ENCODE measurements around the gene APBA2. TPM values are rescaled to one million over a fixed set of nuclear protein-coding genes. Genes with fewer than 3 reads are reported as not detected.

APBA2 gene
- total RNA-seq, 1 donor from 2014 or later, result 4.2 TPM

GRCh38 chr15:29135702-29136646, 250.2 kb downstream of the APBA2 start:
- H3K4me3 ChIP-seq (ENCODE audit: low read length in 3 of 3), result no peak overlapping the region
- H3K9me3 ChIP-seq (ENCODE audit: control insufficient read depth in 3 of 3, low read length in 3 of 3), result no peaks in the 10 kb centered on the region
- H3K9ac ChIP-seq (ENCODE audit: low read depth in 1 of 3, low read length in 3 of 3), result no peak overlapping the region
- no peaks in the 10 kb centered on the region for H3K4me1 ChIP-seq (ENCODE audit: control insufficient read depth in 3 of 3, insufficient read depth in 3 of 3, low read length in 3 of 3)
- no peak overlapping the region for H3K27ac ChIP-seq (ENCODE audit: low read depth, low read length)
- no peaks in the 10 kb centered on the region for H3K36me3 ChIP-seq (ENCODE audit: control insufficient read depth in 3 of 3, insufficient read depth in 3 of 3, low read length in 3 of 3)
- peaks cover 22 to 37% (median 27%) of the 10 kb centered on the region in 3 donors for H3K27me3 ChIP-seq (ENCODE audit: control insufficient read depth in 3 of 3, insufficient read depth in 3 of 3, low read length in 3 of 3)

GRCh38 chr15:29138260-29138659, 252.5 kb downstream of the APBA2 start:
- Histone ChIP-seq H3K27me3 (ENCODE audit: control insufficient read depth in 3 of 3, insufficient read depth in 3 of 3, low read length in 3 of 3) (peaks cover 25 to 46% (median 40%) of the 10 kb centered on the region in 3 donors), H3K9ac (ENCODE audit: low read depth in 1 of 3, low read length in 3 of 3) (no peak overlapping the region), H3K4me3 (ENCODE audit: low read length in 3 of 3) (no peak overlapping the region), H3K27ac (ENCODE audit: low read depth, low read length) (no peak overlapping the region), H3K4me1 (ENCODE audit: control insufficient read depth in 3 of 3, insufficient read depth in 3 of 3, low read length in 3 of 3) (no peaks in the 10 kb centered on the region), H3K9me3 (ENCODE audit: control insufficient read depth in 3 of 3, low read length in 3 of 3) (no peaks in the 10 kb centered on the region), H3K36me3 (ENCODE audit: control insufficient read depth in 3 of 3, insufficient read depth in 3 of 3, low read length in 3 of 3) (no peaks in the 10 kb centered on the region)

DNA sequence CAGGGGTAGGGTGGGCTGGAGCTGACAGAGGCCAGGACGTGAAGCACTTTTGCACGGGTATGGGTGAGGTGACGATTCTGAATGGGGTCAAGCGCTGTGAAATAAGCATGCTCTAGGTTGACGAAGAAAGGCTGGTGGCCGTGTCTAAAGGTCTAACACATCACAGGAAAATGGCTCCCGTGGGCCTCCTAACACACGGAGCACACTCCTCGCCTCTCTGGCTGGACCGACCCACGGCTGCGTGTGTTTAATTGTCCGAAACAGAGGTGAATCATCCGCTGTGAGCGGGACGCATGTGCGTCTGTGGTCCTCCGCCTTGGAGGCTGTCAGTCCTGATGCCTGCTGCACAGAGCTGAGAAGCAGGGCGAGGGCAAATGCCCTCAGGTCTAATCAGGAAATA, 253.3 kb downstream of the APBA2 start:
- H3K27ac ChIP-seq (ENCODE audit: low read depth, low read length), result no peak overlapping the region
- no peak overlapping the region for H3K9ac ChIP-seq (ENCODE audit: low read depth in 1 of 3, low read length in 3 of 3)
- no peak overlapping the region for H3K4me3 ChIP-seq (ENCODE audit: low read length in 3 of 3)
- H3K9me3 ChIP-seq (ENCODE audit: control insufficient read depth in 3 of 3, low read length in 3 of 3), result no peaks in the 10 kb centered on the region
- peaks cover 25 to 44% (median 40%) of the 10 kb centered on the region in 3 donors for H3K27me3 ChIP-seq (ENCODE audit: control insufficient read depth in 3 of 3, insufficient read depth in 3 of 3, low read length in 3 of 3)
- H3K4me1 ChIP-seq (ENCODE audit: control insufficient read depth in 3 of 3, insufficient read depth in 3 of 3, low read length in 3 of 3), result no peaks in the 10 kb centered on the region
- H3K36me3 ChIP-seq (ENCODE audit: control insufficient read depth in 3 of 3, insufficient read depth in 3 of 3, low read length in 3 of 3), result no peaks in the 10 kb centered on the region

- Histone ChIP-seq H3K4me3 (ENCODE audit: low read length in 3 of 3) (no peak overlapping the region), H3K9ac (ENCODE audit: low read depth in 1 of 3, low read length in 3 of 3) (no peak overlapping the region), H3K27me3 (ENCODE audit: control insufficient read depth in 3 of 3, insufficient read depth in 3 of 3, low read length in 3 of 3) (peaks cover 25 to 44% (median 40%) of the 10 kb centered on the region in 3 donors)
Observed at GRCh38 chr15:29139540-29140459, 254.0 kb downstream of the APBA2 start.

DNA sequence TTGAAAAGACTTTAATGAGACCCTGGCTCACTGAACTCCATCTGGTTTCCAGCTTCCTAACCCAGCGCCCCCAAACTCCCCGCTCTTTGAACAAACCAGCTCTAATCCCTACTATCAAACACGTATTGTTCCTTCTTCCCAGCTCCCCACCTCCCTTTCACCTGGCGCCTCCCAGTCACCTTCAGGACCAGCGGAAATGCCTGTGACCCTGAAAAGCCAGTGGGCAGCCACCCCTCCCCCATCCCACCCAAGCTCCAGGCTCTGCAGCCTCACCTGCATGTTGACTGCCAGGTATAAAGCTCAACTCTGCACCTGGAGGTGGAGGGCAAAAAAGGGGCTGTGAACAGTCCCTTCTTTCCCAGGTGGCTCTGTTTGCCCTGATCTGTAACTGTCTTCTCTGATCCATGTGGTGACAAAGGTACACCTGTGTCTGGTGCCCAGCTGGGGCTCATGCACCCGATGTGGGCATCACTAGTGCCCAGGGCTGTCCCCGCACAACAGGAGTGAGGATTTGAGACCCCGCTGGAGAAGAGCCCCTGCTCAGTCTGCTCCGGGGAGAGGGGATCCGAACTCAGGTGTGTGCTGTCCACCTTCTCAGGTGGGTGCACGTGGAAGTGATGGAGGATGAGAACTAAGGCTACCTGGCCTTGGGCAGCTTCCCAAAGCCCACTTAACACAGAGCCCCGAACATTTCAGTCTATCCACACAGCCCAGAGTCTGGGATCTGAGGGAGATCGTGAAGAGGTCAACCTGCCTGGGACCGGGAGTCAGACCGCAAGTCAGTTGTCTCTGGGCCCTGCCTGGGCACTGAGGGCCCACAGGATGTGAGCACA, 254.9 kb downstream of the APBA2 start:
- Histone ChIP-seq H3K9ac (ENCODE audit: low read depth in 1 of 3, low read length in 3 of 3) (no peak overlapping the region), H3K27ac (ENCODE audit: low read depth, low read length) (no peak overlapping the region), H3K9me3 (ENCODE audit: control insufficient read depth in 3 of 3, low read length in 3 of 3) (no peaks in the 10 kb centered on the region), H3K4me1 (ENCODE audit: control insufficient read depth in 3 of 3, insufficient read depth in 3 of 3, low read length in 3 of 3) (no peaks in the 10 kb centered on the region), H3K27me3 (ENCODE audit: control insufficient read depth in 3 of 3, insufficient read depth in 3 of 3, low read length in 3 of 3) (peaks cover 25 to 44% (median 40%) of the 10 kb centered on the region in 3 donors), H3K36me3 (ENCODE audit: control insufficient read depth in 3 of 3, insufficient read depth in 3 of 3, low read length in 3 of 3) (no peaks in the 10 kb centered on the region), H3K4me3 (ENCODE audit: low read length in 3 of 3) (no peak overlapping the region)

More at GRCh38 chr15:29139540-29140459, 254.0 kb downstream of the APBA2 start:
- H3K36me3 ChIP-seq (ENCODE audit: control insufficient read depth in 3 of 3, insufficient read depth in 3 of 3, low read length in 3 of 3), result no peaks in the 10 kb centered on the region
- no peaks in the 10 kb centered on the region for H3K4me1 ChIP-seq (ENCODE audit: control insufficient read depth in 3 of 3, insufficient read depth in 3 of 3, low read length in 3 of 3)
- H3K27ac ChIP-seq (ENCODE audit: low read depth, low read length), result no peak overlapping the region
- H3K9me3 ChIP-seq (ENCODE audit: control insufficient read depth in 3 of 3, low read length in 3 of 3), result no peaks in the 10 kb centered on the region

DNA sequence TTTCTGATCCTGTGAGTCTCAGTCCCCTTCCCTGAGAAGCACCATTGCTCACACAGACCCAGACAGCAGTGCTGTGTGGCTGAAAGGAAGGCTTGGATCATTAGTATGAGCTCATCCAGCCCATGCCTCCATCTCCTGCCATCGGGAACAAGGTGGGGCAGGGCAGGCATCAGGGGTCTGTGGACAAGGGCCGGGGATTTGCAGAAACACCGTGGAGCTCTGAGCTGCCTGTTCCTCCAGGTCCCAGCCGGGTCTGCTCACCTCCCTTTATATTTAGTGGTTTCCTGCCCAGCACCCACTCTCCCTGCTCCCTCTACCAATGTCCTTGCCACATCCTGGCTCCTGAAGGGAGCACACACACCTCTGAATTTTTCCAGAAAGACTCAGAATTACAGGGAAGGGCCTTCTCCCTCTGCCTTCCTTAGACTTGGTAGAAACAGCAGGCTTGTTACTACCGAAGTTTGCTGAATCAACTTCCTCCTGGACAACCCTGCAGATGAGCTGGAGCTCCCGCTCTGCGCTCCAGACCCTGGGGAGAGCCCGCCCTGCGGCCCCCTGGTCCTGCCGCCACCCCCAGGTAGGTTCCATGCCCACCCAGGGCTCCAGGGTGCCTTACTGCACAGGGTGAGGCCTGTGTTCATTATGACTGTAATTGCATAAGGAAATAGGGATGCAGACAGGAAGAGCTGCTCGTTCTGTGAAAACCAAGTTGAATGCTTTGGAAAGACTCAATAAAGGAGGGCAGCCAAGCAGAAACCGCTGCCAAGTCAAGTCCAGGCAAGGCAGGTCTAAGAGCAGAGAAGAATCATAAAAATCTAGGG, 255.7 kb downstream of the APBA2 start:
- Histone ChIP-seq H3K27ac (ENCODE audit: low read depth, low read length) (no peak overlapping the region), H3K27me3 (ENCODE audit: control insufficient read depth in 3 of 3, insufficient read depth in 3 of 3, low read length in 3 of 3) (peaks cover 25 to 40% (median 40%) of the 10 kb centered on the region in 3 donors), H3K4me1 (ENCODE audit: control insufficient read depth in 3 of 3, insufficient read depth in 3 of 3, low read length in 3 of 3) (no peaks in the 10 kb centered on the region), H3K9me3 (ENCODE audit: control insufficient read depth in 3 of 3, low read length in 3 of 3) (no peaks in the 10 kb centered on the region), H3K4me3 (ENCODE audit: low read length in 3 of 3) (no peak overlapping the region), H3K36me3 (ENCODE audit: control insufficient read depth in 3 of 3, insufficient read depth in 3 of 3, low read length in 3 of 3) (no peaks in the 10 kb centered on the region), H3K9ac (ENCODE audit: low read depth in 1 of 3, low read length in 3 of 3) (no peak overlapping the region)

- Histone ChIP-seq H3K9ac (ENCODE audit: low read depth in 1 of 3, low read length in 3 of 3) (no peak overlapping the region), H3K27me3 (ENCODE audit: control insufficient read depth in 3 of 3, insufficient read depth in 3 of 3, low read length in 3 of 3) (peaks cover 25 to 40% (median 34%) of the 10 kb centered on the region in 3 donors), H3K4me3 (ENCODE audit: low read length in 3 of 3) (no peak overlapping the region)
Observed at GRCh38 chr15:29142129-29142747, 256.5 kb downstream of the APBA2 start.

GRCh38 chr15:29143293-29143692, 257.5 kb downstream of the APBA2 start:
- peaks cover 24 to 38% (median 28%) of the 10 kb centered on the region in 3 donors for H3K27me3 ChIP-seq (ENCODE audit: control insufficient read depth in 3 of 3, insufficient read depth in 3 of 3, low read length in 3 of 3)
- no peak overlapping the region for H3K4me3 ChIP-seq (ENCODE audit: low read length in 3 of 3)
- no peaks in the 10 kb centered on the region for H3K36me3 ChIP-seq (ENCODE audit: control insufficient read depth in 3 of 3, insufficient read depth in 3 of 3, low read length in 3 of 3)
- H3K27ac ChIP-seq (ENCODE audit: low read depth, low read length), result no peak overlapping the region
- H3K9me3 ChIP-seq (ENCODE audit: control insufficient read depth in 3 of 3, low read length in 3 of 3), result no peaks in the 10 kb centered on the region
- no peak overlapping the region for H3K9ac ChIP-seq (ENCODE audit: low read depth in 1 of 3, low read length in 3 of 3)
- no peaks in the 10 kb centered on the region for H3K4me1 ChIP-seq (ENCODE audit: control insufficient read depth in 3 of 3, insufficient read depth in 3 of 3, low read length in 3 of 3)

More at GRCh38 chr15:29142129-29142747, 256.5 kb downstream of the APBA2 start:
- Histone ChIP-seq H3K9me3 (ENCODE audit: control insufficient read depth in 3 of 3, low read length in 3 of 3) (no peaks in the 10 kb centered on the region), H3K27ac (ENCODE audit: low read depth, low read length) (no peak overlapping the region), H3K4me1 (ENCODE audit: control insufficient read depth in 3 of 3, insufficient read depth in 3 of 3, low read length in 3 of 3) (no peaks in the 10 kb centered on the region), H3K36me3 (ENCODE audit: control insufficient read depth in 3 of 3, insufficient read depth in 3 of 3, low read length in 3 of 3) (no peaks in the 10 kb centered on the region)
